Measurements from ENCODE around the gene ZDHHC3.

ZDHHC3 gene

GRCh38 chr3:44976002-44976815 lies at the start of gene ZDHHC3, which contains the start of gene EXOSC7:
TSS of gene ZDHHC3 (minus strand) at chr3:44976174. CDS start at chr3:44959436, 16,738 bp downstream.
TSS of gene EXOSC7 (plus strand) at chr3:44976244. CDS start at chr3:44976278, 34 bp downstream.
- DNase-seq (ENCODE audit: low read depth in 2 of 2), result peak; percentile 73 to 82

- no peak for DNase-seq (ENCODE audit: low read depth in 2 of 2)
These were observed 48.7 kb upstream of the ZDHHC3 start for GRCh38 chr3:45024542-45025255.

GRCh38 chr3:45023675-45024074 lies 47.7 kb upstream of the ZDHHC3 start:
- no peak for DNase-seq (ENCODE audit: low read depth in 2 of 2)

- DNase-seq (ENCODE audit: low read depth in 2 of 2), result no peak
These were observed 45.7 kb upstream of the ZDHHC3 start for GRCh38 chr3:45021524-45022297.

GRCh38 chr3:45020534-45020933 lies 44.6 kb upstream of the ZDHHC3 start:
- DNase-seq (ENCODE audit: low read depth in 2 of 2), result no peak

GRCh38 chr3:45017821-45018220 lies 41.8 kb upstream of the ZDHHC3 start:
- DNase-seq (ENCODE audit: low read depth in 2 of 2), result no peak

- DNase-seq (ENCODE audit: low read depth in 2 of 2), result no peak
These were observed 40.9 kb upstream of the ZDHHC3 start for GRCh38 chr3:45016916-45017315.

- no peak for DNase-seq (ENCODE audit: low read depth in 2 of 2)
These were observed 36.6 kb upstream of the ZDHHC3 start for GRCh38 chr3:45012577-45012976.

GRCh38 chr3:45011756-45012508 lies 36.0 kb upstream of the ZDHHC3 start:
- DNase-seq (ENCODE audit: low read depth in 2 of 2), result no peak

GRCh38 chr3:45010811-45011333 lies 34.9 kb upstream of the ZDHHC3 start:
- no peak for DNase-seq (ENCODE audit: low read depth in 2 of 2)

- no peak for DNase-seq (ENCODE audit: low read depth in 2 of 2)
These were observed 33.9 kb upstream of the ZDHHC3 start for GRCh38 chr3:45009868-45010267.

- no peak for DNase-seq (ENCODE audit: low read depth in 2 of 2)
These were observed 32.1 kb upstream of the ZDHHC3 start for GRCh38 chr3:45008117-45008516.

GRCh38 chr3:45007091-45007490 lies 31.1 kb upstream of the ZDHHC3 start:
- no peak for DNase-seq (ENCODE audit: low read depth in 2 of 2)

GRCh38 chr3:45003859-45004258 lies 27.9 kb upstream of the ZDHHC3 start:
- DNase-seq (ENCODE audit: low read depth in 2 of 2), result no peak

- DNase-seq (ENCODE audit: low read depth in 2 of 2), result no peak
These were observed 27.4 kb upstream of the ZDHHC3 start for GRCh38 chr3:45003406-45003805.

- no peak for DNase-seq (ENCODE audit: low read depth in 2 of 2)
These were observed 26.7 kb upstream of the ZDHHC3 start for GRCh38 chr3:45002720-45003119.

- no peak for DNase-seq (ENCODE audit: low read depth in 2 of 2)
These were observed 26.2 kb upstream of the ZDHHC3 start for GRCh38 chr3:45002139-45002660.

- DNase-seq (ENCODE audit: low read depth in 2 of 2), result no peak
These were observed 25.8 kb upstream of the ZDHHC3 start for GRCh38 chr3:45001738-45002137.

- no peak for DNase-seq (ENCODE audit: low read depth in 2 of 2)
These were observed 24.8 kb upstream of the ZDHHC3 start for GRCh38 chr3:45000823-45001222.

- no peak for DNase-seq (ENCODE audit: low read depth in 2 of 2)
These were observed 23.8 kb upstream of the ZDHHC3 start for GRCh38 chr3:44999782-45000181.

GRCh38 chr3:44996556-44996969 lies 20.6 kb upstream of the ZDHHC3 start:
- no peak for DNase-seq (ENCODE audit: low read depth in 2 of 2)
